Ramos (cell line): ENCODE measurements around the gene ITPKB.

Source experiments
- in situ Hi-C: fragments of 300-500 bp; cut with MboI; formaldehyde crosslinking; loops from one replicate; pipeline ENCODE4 v1.14.3; 2022; ENCODE audit warnings: low sequenced_read_pairs; ENCODE audit not compliant: unreplicated experiment

Gene ITPKB

GRCh38 chr1:226688056-226688748, 50.9 kb downstream of the ITPKB start:
- in situ Hi-C loops, result no loop called here

GRCh38 chr1:226687426-226687825, 51.7 kb downstream of the ITPKB start:
- in situ Hi-C loops, result no loop called here

GRCh38 chr1:226686440-226687425, 52.3 kb downstream of the ITPKB start:
- in situ Hi-C loops, result no loop called here

DNA sequence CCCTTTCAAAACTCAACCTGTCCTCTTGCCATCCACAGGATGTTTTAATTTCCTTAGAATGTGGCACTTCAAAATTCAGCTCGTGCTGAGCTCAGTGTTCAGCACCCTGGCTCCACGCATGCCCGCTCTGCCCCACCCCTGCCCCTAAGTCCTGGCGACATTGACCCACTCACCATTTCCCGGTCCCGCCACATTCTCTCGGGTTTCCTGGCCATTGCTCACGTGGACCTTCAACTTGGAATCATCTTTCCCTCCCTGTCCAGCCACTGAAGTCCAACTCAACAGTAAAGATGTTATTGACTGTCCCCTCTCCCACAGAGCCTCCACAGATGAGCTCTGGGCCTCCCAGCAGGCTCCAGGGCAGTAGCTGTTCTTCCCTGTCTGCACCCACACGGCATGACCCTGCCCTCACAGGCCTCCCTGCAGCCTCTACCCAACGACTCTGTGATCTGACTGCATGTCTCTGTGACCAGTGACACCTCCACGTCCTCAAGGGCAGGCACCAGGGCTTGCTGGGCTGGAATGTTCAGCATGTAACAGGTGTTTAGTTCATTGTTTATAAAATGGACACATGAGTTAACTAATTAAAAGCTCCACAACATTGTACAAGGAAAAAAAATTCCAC, 53.8 kb downstream of the ITPKB start:
- in situ Hi-C loops, result no loop called here

GRCh38 chr1:226684026-226684425, 55.1 kb downstream of the ITPKB start:
- in situ Hi-C loops, result no loop called here

DNA sequence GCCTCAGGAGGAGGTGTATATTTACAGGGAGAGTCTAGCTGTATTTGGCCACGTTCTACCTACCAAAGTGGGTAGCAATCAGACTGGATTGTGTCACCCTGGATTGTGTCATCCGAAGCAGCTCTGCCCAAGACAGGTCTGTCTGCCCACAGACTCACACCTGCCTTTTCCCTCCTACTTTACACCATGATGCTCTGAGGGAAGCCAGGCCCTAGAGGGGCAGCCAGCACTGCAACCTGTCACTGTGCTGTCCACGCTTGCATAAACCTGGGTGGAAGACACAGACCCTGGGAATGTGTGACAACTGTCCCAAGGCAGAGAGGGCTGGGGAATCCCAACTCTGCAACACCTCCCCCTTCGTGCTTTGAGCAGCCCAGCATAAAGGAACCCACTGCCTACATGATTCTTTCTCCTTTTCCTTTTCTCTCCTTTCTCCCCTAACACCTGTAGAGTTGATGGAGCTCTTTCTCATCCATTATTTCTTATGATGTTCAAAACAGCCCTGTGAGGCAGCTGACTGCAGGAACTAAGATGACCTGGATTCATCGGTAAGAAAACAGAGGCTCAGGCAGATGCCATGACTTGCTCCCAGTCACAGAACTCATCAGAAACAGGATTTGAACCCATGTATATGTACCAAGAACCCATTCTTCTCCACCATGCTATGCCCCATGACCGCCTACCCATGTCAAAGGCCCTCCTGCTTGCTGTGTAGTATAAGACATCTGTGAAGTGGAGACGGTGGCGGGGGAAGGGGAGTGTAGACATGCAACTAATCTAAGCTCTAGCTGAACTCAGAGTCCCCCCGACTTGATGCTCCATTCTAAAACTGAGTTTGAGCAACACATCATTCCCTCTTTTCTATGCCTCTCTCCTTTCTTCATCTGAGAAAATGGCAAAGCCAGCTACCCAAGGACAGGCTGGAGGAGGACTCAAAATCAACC, 55.9 kb downstream of the ITPKB start:
- in situ Hi-C loops, result no loop called here

- in situ Hi-C loops, result no loop called here
Measured at GRCh38 chr1:226681652-226682493, 57.2 kb downstream of the ITPKB start.

DNA sequence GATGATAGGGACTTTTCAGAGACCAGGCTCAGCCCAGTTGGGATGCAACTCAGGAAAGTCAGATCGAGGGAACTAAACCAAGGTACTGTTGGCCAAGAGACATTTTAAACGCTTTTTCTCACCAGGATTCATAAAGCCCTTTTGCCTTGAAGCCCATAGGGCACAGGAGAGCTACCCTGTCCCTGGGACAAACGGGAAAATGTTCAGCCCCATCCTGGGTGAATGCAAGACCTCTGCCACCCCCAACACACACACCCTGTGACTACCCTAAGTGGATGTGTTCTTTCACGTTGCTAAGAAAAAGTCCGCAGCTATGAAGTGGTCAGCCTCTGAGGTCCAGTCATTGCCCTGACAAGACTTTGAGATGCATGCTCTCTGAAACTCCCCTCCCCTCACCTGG, 58.4 kb downstream of the ITPKB start:
- in situ Hi-C loops, result no loop called here

GRCh38 chr1:226679853-226680516, 59.1 kb downstream of the ITPKB start:
- in situ Hi-C loops, result no loop called here

- in situ Hi-C loops, result no loop called here
Measured at GRCh38 chr1:226679262-226679661, 59.8 kb downstream of the ITPKB start.

DNA sequence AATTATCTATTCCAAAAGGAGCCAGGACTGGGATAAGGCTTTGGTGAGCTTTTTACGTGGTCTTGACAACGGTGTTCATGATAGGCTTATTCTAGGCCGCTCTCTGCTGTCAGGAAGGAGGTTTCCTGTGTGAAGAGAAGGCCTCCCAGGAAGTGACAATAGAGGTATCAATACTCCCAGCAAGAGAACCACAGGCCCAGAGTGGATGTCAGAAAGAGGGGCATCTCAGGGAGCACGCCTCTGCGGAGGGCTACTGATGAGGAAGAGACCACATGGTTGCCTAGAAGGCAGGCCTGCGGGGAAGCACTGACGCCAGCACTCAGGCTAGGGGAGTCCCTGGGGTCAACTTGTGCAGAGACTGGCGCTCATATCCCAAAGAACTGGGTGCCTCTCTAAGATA, 60.4 kb downstream of the ITPKB start:
- in situ Hi-C loops, result no loop called here

DNA sequence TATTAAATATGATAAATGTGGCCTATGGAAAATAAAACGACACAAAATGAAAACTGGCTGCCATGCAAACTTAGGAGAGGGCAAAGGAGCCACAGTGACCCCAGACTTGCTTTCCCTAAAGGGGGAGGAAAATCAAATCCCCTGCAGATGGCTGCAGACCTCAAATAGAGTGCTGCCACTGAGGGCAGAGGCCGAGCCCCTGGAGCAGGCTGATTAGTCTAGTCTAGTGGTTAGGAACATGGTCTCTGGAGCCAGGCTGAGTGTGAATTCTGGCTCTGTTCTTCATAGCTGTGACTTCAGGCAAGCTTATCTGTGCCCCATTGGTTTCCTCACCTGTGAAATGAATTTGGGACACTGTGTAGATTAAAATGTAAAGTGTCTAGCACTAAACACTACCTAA, 60.8 kb downstream of the ITPKB start:
- in situ Hi-C loops, result no loop called here

DNA sequence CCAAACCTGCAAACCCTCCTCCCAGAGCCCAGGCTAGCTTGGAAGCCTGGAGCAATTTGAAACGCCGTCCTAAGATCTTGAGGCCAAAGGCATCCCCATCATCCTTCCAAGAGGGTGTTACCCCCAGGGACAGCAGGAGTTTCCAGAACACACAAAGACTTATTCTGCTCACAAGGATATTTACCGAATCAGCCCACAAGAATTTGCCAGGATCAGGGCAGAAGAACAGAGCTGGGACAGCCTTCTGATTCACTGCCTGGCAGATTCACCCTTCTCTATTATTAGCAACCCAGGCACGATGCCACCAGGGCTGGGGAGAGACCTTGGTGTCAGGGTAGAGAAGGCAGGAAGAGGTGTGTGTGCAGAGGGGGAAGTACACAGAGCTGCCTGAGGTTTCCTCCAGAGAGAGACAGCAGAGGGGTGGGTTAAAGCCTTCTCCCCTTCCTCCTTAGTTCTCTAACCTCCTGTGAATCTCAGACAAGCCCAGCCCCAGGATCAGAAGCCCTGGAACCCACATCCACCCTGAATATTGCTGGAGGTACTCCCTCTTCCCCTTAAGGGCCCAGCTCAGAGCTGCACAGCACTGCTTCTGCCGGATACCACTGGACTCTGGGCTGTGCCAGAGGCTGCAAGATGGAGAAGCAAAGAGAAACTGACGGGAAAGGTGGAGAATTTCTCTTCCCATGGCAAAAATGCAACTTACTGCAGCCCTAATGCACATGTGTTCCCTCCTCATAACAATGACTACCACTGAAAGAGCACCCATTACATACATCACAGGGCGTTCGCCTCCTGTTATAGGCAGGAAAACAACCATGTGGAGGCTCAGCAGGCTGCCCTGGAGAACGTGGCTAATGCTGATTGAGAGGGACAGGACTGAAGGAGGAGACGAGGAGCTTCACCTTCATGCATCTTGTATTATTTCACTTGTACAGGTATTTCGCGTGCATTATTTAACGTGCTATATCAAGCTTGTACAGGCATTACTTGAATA, 61.8 kb downstream of the ITPKB start:
- in situ Hi-C loops, result no loop called here

DNA sequence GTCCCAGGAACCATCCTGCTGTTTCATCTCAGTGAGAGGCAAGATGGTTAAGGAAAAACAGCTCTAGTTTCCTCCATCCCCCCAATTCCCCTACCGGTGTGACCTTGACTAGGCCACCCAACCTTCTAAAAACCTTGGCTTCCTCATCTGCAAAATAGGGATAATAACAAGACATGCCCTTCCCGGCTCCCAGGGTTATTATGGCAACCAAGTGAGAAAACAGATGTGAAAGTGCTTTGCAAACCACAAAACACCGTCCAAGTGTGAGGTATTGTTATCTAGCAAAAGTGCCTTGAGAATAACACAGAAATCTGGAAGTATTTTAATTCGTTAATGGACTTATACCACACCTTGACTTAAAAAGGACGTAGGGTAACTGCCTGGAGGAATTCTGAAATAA, 62.7 kb downstream of the ITPKB start:
- in situ Hi-C loops, result no loop called here

DNA sequence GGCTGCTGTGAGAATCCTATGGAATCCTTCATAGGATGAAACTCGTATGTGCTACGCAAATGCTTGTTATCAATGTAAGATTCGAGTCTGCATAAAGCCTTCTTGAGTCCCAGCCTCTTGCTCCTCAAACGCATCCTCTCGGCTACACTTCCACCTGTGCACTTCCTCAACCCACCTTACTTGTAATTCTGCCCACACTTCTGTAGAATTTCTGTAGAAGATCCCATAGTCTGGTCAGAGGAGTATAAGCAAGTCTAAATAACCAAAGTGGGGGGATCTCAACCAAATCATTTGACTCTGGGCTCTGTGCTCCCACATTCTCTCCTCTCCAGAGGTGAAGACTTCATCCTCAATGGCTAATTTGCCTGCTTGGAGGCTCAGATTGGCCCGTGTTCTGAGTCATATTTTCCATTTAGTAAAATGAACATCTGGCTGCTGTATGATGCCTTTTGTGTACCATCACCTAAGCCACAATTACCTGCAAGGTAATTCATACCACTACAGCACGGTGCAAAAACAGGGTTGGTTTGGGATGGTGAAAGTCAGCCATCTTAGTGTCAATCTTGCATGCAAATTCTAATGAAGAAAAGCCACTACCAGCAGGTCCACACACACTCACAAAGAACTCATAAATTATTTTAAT, 63.2 kb downstream of the ITPKB start:
- in situ Hi-C loops, result no loop called here

- in situ Hi-C loops, result no loop called here
Measured at GRCh38 chr1:226674892-226675714, 64.0 kb downstream of the ITPKB start.
